Muscle layer of colon (tissue), 2 donors: ENCODE results near the gene TECPR1.

Experiments
- H3K27ac ChIP-seq: one replicate; pipeline ENCODE4 v1.7.0; 2013; ENCODE audit warnings: low read depth, mild to moderate bottlenecking, low read length, moderate library complexity
- H3K27me3 ChIP-seq, 2 donors: one replicate each; pipeline ENCODE4 v1.7.0; 2013; ENCODE audit warnings: low read length in 2 of 2, mild to moderate bottlenecking in 2 of 2; ENCODE audit not compliant: insufficient read depth in 2 of 2, control insufficient read depth in 1 of 2
- H3K36me3 ChIP-seq: one replicate; pipeline ENCODE4 v1.7.0; 2013; ENCODE audit warnings: mild to moderate bottlenecking, low read length; ENCODE audit not compliant: insufficient read depth
- H3K4me1 ChIP-seq: one replicate; pipeline ENCODE4 v1.7.0; 2013; ENCODE audit warnings: mild to moderate bottlenecking, low read length; ENCODE audit not compliant: insufficient read depth
- H3K4me3 ChIP-seq, 2 donors: one replicate each; pipeline ENCODE4 v1.7.0; 2013; ENCODE audit warnings: low read length in 2 of 2, low read depth in 1 of 2, mild to moderate bottlenecking in 1 of 2, moderate library complexity in 1 of 2
- H3K9ac ChIP-seq: one replicate; pipeline ENCODE4 v1.7.0; 2013; ENCODE audit warnings: low read length
- H3K9me3 ChIP-seq: one replicate; pipeline ENCODE4 v1.7.0; 2013; ENCODE audit warnings: mild to moderate bottlenecking, low read length
- donor health status: abdominal sarcoma.
- donor health status: Adenocarcinoma of cecum.

Gene TECPR1

DNA sequence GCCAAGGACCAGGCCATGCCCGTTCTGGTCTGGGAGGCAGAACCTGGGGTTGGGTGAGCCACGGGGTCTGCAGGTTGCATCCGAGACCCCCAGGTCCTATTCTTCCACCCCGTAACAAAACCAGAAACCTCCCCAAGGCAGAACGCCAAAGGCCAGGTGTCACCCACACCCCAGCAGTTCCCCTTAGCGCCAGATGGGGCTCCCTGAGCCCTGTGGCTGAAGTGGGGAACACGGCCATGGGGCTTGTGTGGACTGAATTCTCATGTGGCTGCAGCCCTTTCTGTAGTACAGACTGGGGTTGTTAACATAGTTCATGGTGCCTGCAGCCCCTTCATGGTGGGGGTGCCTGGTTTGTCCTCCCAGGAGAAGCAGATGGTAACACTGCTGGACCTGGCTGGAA is 39.7 kb upstream of the TECPR1 start:
- no peak overlapping the region for H3K9ac ChIP-seq
- no peaks in the 10 kb centered on the region for H3K9me3 ChIP-seq
- no peaks in the 10 kb centered on the region for H3K27me3 ChIP-seq
- H3K27ac ChIP-seq: no peak overlapping the region
- H3K36me3 ChIP-seq: peaks cover 33% of the 10 kb centered on the region
- H3K4me1 ChIP-seq: peaks cover 35% of the 10 kb centered on the region
- H3K4me3 ChIP-seq: no peak overlapping the region

DNA sequence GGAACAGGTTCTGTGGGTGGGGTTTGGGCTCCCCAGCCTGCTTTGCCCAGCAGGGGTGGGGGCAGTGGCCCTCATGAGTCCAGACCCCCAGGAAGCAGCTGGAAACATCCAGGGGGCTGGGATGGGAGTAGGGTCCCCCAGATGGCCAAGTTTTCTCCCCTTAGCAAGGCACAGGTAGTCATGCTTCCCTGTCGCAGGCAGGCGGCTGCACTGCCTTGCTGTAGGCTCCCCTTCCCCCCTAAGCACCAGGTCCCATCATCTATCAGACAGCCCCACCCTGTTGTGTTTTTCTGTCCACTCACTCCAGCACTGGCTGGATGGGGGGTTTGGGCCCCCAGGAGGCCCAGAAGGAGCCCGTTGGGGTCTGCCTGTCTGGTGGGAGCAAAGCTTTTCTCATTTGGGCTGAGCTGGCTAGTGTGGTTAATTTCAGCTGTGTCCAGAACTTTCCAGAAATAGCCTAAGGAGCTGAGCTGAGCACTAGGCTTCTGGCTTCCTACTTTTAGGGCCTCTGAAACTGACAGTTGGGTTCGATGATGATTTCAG is 37.4 kb upstream of the TECPR1 start:
- peaks cover 50% of the 10 kb centered on the region for H3K4me1 ChIP-seq
- H3K9me3 ChIP-seq: no peaks in the 10 kb centered on the region
- H3K4me3 ChIP-seq: no peak overlapping the region
- no peak overlapping the region for H3K9ac ChIP-seq
- no peaks in the 10 kb centered on the region for H3K27me3 ChIP-seq
- no peak overlapping the region for H3K27ac ChIP-seq
- peaks cover 33% of the 10 kb centered on the region for H3K36me3 ChIP-seq

DNA sequence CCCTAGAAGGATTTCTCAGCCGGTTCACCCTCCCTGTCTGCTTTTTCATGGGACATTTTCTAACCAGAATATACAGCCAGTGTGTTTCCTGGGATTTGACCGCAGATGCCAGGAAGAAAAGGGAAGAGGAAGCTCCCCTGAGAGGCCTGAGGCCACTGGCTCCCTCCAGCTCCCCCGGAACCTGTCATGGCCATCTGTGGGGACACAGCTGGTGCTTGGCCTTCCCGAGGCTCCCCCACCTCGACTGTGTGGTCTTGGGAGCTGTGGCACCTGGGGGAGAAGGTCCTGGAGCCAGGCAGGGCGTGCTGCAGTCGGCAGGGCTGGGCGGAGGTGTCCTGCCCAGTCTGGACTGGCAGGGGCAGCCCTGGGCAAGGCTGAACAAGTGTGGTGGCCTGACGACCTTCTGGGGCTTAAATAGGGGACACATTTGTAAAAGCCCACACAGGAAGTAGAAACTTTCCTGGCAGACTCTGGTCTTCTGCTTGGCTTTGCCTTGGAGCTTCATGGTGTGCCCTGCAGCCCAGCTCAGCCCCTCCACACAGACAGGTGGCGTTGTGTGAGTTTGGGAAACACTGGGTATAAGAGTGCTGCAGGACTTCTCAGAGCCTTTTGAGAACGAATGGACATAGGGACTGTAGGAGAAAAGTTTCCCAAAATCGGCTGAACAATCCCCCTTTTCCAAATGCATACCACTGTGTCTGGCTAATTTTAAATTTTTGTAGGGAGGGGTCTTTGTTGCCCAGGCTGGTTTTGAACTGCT is 36.2 kb upstream of the TECPR1 start:
- peaks cover 62% of the 10 kb centered on the region for H3K4me1 ChIP-seq
- peaks cover 22% of the 10 kb centered on the region for H3K36me3 ChIP-seq
- no peak overlapping the region for H3K9ac ChIP-seq
- H3K27me3 ChIP-seq: no peaks in the 10 kb centered on the region
- no peak overlapping the region for H3K27ac ChIP-seq
- H3K9me3 ChIP-seq: no peaks in the 10 kb centered on the region
- H3K4me3 ChIP-seq: no peak overlapping the region

DNA sequence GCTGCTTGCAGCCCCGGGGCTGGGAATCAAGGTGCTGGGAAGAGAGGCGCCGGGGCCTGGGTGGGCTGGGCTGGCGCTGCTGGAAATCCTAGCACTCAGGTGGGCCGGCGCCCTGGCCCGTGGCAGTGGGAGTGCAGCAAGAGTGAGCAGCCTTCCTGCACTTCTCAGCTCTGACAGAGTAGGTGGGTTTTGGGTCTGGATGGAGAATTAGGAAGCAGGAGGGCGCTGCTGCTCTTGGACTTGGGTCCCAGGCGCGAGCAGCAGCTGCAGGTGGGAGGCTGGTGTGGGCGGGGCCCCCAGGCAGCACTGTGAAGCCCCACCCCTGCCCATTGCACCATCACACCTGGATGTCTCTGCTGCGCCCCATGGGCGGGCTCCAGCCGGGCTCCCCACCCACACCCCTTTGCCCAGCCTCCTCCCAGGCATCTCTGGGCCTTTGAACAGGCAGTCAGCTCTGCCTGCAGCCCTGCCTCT is 35.5 kb upstream of the TECPR1 start:
- Histone ChIP-seq H3K4me1 (peaks cover 69% of the 10 kb centered on the region), H3K9ac (no peak overlapping the region), H3K9me3 (no peaks in the 10 kb centered on the region), H3K4me3 (no peak overlapping the region), H3K36me3 (peaks cover 15% of the 10 kb centered on the region), H3K27me3 (no peaks in the 10 kb centered on the region), H3K27ac (no peak overlapping the region)

DNA sequence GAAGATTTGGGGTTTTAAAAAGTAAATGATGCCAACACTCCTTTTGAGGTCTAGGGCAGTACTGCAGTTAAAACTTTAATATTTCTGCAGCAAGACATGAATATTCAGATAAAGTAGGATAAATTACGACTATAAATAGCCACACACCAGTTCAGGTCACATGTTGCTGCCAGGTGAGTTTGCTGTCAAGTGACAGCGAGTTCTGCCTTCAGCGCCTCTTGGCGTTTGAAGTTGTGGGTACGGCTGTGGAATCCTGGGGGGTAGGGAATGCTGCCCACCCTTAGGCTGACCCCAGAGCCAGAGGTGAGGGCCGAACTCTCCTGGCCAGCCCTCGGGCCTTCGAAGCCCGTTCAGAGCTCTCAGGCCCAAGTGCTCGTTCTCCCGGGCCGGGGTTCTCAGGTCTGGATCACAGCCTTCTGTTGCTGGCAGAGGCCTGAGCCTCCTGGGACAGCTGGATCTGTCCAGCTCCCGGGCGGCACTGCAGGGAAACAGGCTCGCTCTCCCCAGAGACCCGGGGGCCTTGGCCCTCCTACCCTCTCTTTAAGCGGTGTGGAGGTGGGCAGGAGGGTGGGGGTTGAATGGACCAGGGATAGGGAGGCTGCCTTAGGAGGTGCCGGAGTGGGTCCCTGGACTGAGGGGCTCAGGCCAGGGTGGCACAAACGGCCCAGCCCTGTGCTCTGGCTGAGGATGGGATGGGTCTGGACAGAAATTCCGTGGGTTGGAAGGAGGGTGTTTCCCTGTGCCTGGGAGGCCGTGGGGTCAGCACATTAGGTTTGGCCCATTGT is 34.9 kb upstream of the TECPR1 start:
- peaks cover 69% of the 10 kb centered on the region for H3K4me1 ChIP-seq
- no peak overlapping the region for H3K27ac ChIP-seq
- H3K9ac ChIP-seq: no peak overlapping the region
- H3K36me3 ChIP-seq: peaks cover 8% of the 10 kb centered on the region
- H3K4me3 ChIP-seq: peak overlapping the region in 1 of 2 donors; percentile 73
- H3K27me3 ChIP-seq: no peaks in the 10 kb centered on the region
- H3K9me3 ChIP-seq: no peaks in the 10 kb centered on the region

DNA sequence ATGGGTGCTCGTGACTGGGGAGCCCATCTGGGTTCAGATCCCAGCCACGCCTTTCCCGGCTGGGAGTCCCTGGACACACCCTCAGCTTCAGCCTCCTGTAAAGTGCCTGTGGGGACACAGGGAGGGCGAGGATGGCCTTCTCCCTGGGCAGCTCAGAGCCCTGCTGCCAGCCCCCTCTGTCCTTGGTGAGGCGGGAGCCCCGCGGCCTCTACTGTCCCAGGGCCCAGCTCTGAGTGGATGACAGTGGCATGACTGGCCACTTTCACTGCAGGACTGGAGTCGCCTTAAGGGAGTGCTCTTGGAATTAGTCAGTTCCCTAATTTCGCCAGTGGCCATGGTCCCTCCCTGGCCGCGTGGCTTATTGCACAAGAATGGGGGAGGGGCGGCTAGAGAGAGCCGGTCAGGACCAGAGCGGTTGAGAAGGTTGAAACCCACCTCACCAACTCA is 34.1 kb upstream of the TECPR1 start:
- Histone ChIP-seq H3K4me1 (peaks cover 69% of the 10 kb centered on the region), H3K4me3 (peak overlapping the region; percentile 11 to 73), H3K9ac (no peak overlapping the region), H3K9me3 (no peaks in the 10 kb centered on the region), H3K27ac (peak overlapping the region; percentile 70), H3K27me3 (no peaks in the 10 kb centered on the region), H3K36me3 (peaks cover 3% of the 10 kb centered on the region)

DNA sequence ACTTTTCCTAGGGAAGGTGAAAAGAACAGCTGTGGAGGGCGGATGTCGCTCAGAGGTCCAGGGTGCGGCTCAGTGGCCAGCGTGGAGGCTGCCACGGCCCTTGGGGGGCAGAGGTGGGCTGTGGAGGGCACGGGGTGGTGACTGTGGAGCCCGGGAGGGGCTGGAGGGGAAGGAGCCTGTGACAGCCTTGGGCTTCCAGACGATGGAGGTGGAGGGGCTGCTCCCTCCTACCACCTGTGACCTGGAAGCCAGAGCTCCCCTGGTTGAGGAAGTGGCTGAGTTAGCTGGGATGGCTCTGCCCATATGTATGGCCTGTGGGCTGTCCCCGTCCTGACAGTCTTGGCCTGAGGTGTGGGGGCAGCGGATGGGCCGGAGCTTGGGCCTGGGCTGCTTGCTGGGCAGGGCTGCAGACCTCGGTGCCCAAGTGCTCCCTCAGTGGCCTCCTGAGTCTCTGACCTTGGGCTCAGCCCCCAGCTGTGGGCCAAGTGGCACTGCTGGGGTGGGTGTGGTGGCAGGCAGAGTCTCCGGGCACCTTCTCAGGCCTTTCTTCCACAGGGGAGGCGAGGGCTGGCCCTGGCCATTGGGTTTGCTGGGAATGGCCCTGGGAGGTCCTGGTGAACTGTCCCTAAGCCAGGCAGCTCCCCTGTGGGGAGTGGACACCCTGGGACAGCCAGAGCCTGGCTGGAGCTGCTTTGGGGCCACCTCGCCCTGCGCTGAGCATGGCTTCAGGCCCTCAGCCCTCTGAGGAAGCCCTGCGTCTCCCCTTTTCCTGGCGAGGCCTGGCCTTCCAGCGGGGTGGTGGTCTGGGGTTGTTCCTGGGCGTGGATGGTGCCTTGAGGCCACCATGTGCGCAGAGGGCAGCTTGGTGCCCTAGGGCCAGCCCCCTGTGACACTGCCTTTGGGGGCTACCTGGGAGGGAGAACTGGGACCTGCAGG is 33.4 kb upstream of the TECPR1 start:
- Histone ChIP-seq H3K9ac (peak overlapping the region; percentile 9), H3K4me1 (peaks cover 69% of the 10 kb centered on the region), H3K4me3 (peak overlapping the region; percentile 15 to 73), H3K9me3 (no peaks in the 10 kb centered on the region), H3K27me3 (no peaks in the 10 kb centered on the region), H3K36me3 (peaks cover 3% of the 10 kb centered on the region), H3K27ac (peak overlapping the region; percentile 70)

DNA sequence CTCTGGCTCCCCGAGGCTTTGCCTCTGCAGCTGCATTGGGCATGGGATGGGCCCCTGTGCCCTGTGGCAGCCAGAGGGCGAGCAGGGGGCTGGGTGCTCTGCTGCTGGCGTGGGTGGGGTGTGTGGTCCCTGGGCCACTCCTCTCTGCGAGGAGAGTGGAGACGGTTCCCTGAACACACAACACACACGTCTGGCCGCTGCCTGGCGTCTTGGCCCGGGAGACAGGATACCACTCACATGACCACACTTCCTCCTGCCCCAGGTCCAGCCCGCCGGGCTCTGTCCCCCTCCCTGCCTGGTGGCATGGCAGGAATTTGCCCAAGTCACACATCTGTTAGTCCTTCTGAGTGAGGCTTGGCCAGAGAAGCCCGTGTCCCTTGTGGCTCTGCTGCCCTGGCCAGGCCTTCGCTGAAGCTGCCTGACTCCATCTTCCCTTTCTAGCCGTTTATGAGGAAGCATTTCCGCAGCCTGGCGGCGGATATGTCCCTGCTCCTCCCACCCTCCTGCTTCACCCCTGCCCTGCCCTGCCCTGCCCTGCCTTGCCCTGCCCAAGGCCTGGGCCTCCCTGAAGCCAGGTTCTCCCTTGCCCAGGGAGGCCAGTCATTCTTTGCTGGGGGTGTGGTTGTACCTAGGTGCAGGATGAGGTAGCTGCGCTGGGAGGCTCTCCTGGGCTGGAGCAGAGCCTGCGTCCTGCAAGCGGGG is 32.5 kb upstream of the TECPR1 start:
- Histone ChIP-seq H3K4me1 (peaks cover 65% of the 10 kb centered on the region), H3K4me3 (peak overlapping the region; percentile 33 to 73), H3K9ac (no peak overlapping the region), H3K27ac (peak overlapping the region; percentile 72), H3K36me3 (peaks cover 3% of the 10 kb centered on the region), H3K9me3 (no peaks in the 10 kb centered on the region), H3K27me3 (no peaks in the 10 kb centered on the region)

DNA sequence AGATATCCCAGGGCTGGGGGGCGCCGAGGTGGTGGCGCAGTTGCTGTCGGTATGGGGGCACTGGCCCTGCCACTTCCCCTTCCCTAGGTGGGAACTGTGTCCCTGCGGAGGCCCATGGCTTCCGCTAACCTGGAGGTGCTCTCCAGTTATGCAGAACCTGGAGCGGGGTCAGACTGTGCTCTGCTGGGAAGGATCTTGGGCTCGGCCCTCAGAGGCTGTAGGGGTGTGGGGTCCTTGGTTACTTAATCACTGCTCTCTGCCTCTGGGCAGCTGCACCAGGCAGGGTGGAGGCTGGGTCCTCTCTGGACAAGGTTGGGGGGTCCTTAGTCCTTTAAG is 31.8 kb upstream of the TECPR1 start:
- H3K27ac ChIP-seq: peak overlapping the region; percentile 72
- peak overlapping the region; percentile 33 to 73 for H3K4me3 ChIP-seq
- H3K9me3 ChIP-seq: no peaks in the 10 kb centered on the region
- H3K9ac ChIP-seq: no peak overlapping the region
- H3K27me3 ChIP-seq: no peaks in the 10 kb centered on the region
- peaks cover 3% of the 10 kb centered on the region for H3K36me3 ChIP-seq
- peaks cover 59% of the 10 kb centered on the region for H3K4me1 ChIP-seq

DNA sequence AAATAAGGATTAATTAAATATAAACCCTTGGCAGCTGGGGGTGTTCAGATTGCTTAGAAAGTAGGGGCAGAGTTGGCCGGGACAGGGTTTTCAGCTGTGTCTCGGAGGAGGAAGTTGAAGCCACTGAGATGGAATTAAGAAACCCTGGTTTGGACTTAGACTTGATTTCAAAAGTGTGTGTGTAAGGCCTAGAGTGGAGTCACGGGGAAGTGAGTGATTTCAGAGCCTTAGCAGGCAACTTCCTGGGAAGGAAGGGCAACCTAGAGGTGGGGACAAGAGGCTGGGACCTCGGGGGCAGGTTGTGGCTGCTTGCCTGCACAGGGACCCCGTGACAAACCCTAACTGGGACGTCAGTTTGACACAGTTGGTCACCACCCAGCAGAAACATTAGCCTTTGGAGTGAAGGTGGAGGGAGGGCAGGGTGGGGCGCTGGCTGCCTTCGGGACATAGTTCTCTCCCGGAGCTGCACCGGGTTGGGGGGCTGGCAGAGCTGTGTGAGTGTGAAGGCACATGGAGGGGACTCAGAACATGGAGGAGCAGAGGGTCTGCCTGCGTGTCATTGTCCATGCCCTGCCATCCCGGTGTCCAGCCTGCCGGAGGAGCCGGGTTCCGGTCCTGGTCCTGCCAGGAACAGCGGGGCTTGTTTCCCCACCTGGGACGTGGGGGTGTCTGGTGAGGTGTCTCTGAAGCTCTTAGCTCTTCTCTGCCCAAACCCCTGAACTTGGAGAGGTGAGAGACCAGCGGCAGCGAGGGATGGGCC is 31.3 kb upstream of the TECPR1 start:
- Histone ChIP-seq H3K27ac (peak overlapping the region; percentile 90), H3K4me1 (peaks cover 55% of the 10 kb centered on the region)

More for the DNA sequence above, 31.3 kb upstream of the TECPR1 start:
- no peaks in the 10 kb centered on the region for H3K9me3 ChIP-seq
- H3K9ac ChIP-seq: peak overlapping the region; percentile 97
- H3K36me3 ChIP-seq: peaks cover 3% of the 10 kb centered on the region
- no peaks in the 10 kb centered on the region for H3K27me3 ChIP-seq
- H3K4me3 ChIP-seq: peak overlapping the region; percentile 73 to 83
